ENCODE results near the gene ARFGEF3.
"Not testable (repeated sequence)": the region's sequence is repeated elsewhere in the genome, so short reads cannot be mapped to it uniquely, and the experiment has no call there.

ARFGEF3 gene

DNA sequence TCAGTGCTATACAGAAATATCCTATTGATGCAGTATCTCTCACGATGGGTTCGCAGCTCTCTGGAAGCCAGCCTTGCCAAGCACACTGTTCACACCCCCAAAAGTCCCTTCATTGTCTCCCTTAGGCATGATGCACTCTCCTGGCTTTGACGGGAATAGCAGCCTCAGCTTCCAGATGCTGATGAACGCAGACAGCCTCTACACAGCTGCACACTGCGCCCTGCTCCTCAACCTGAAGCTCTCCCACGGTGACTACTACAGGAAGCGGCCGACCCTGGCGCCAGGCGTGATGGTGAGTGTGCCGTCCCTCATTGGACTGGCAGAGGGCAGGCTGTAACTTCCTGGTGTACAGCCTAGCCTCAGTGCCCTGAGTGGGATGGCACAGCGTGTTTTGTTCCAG lies 116.6 kb downstream of the ARFGEF3 start:
- DNase-seq, result no peak

DNA sequence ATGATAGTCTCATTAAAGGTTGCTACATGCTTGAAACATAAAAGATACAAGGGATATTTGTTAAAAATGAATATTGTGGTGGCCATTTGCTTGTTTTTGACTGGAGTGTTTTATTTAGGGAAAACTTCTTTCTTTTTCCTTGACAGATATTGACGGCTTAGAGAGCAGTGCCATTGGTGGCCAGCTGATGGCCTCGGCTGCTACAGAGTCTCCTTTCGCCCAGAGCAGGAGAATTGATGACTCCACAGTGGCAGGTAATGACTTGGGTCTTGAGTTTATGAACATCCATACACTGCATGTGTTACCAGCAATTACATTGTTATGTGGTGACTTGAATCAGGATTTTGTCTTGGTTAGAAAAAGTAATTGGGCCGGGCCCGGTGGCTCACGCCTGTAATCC lies 124.1 kb downstream of the ARFGEF3 start:
- no peak for DNase-seq

DNA sequence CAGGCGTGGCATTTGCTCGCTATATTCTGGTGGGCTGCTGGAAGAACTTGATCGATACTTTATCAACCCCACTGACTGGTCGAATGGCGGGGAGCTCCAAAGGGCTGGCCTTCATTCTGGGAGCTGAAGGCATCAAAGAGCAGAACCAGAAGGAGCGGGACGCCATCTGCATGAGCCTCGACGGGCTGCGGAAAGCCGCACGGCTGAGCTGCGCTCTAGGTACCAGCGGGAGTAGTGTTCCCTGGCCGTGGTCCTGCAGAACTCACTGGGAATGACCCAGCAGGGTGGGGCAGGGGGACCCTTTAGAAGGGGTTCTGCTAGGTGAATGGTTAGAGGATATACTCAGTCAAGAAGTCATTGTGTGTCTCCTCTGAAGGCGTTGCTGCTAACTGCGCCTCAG lies 125.0 kb downstream of the ARFGEF3 start:
- DNase-seq, result no peak

DNA sequence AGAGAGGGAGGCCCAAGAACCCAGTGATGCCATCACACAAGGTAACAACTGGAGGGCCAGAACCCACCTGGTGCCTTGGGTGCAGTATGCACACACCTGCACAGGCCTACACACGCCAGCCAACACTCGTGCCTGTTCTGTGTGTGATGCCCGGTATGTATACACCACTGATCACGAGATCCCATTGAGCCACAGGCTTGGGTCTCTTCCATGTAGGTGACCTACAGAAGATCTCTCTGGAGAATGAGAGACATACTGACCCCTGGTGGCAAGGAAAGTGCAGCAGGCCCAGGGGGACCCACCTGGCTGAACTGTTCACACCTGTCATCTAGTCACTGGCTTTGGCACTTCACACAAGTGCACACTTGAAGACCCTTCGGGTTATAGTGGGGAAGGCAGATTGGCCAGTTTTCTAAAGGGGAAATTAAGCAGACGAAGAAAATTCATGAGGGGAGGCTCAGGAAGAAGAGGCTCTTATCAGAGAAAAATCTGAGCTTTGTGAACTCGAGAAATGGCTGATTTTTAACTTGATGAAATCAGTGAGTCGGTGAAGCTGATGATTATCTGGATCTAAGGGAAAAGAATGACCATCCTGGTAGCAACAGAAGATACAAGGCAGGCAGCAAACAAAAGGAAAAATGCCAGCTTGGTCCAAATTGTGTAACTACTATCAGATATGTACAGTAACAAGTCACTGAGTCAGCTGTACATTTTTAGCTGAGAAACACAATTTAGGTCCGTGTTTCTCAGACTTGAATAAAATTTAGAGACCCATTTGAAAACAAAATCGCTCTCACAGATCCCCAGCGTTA lies 125.6 kb downstream of the ARFGEF3 start:
- peak; percentile 52 for DNase-seq

DNA sequence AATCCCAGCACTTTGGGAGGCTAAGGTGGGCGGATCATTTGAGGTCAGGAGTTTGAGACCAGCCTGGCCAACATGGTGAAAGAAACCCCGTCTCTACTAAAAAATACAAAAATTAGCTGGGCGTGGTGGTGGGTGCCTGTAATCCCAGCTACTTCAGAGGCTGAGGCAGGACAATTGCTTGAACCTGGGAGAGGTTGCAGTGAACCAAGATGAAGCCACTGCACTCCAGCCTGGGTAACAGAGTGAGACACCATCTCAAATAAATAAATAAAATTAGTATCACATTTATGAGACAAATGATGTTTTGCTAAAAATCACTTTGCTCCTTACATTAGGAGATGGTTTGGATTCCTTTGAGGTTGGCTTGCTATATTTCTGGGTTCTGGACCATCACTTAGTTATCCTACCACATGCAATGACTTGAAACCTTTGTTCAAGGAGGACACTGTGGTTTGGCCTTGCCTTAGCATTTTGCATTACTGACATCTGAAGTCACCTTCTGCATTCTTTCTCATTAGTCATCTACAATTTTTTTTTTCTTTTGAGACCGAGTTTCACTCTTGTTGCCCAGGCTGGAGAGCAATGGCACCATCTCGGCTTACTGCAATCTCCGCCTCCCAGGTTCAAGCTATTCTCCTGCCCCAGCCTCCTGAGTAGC lies 126.8 kb downstream of the ARFGEF3 start:
- DNase-seq, result not testable (repeated sequence)

DNA sequence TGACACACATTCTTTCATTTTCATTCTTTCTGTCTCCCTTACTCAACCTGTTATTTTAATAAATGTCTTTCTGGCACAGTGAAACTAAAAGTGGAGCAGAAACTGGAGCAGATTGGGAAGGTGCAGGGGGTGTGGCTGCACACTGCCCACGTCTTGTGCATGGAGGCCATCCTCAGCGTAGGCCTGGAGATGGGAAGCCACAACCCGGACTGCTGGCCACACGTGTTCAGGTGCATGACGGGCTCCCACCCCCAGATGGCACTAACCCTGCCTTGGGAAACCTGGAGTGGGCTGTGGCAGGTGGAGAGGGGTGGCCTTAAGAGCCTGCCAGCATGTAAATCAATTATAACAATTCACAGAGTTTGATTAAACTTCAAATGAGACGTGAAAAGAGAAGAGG lies 128.0 kb downstream of the ARFGEF3 start:
- DNase-seq, result no peak

DNA sequence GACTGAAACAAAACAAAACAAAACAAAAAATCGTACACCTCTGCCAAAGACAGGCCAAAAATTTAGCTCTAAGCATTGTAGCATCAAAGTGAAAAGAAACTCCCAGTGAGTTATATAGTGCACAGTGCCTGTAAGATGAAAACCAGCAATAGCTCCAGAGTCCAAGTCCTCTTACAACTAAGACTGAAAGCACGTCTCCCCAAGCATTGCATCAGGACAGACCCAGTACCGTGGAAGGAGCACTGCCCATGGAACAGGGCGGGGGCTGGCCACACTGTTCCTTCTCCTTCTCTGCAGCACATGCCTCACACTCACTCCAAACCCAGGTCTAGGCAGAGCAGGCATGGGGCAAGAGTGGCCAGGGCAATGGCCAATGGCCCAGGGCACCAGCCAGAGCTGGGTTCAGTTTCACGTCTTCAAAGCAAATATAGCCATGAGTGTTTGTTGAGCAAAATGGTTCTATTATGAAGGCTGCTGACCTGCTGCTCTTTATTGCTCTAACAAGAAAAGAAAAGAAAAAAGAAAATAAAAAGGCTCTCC lies 128.8 kb downstream of the ARFGEF3 start:
- no peak for DNase-seq

DNA sequence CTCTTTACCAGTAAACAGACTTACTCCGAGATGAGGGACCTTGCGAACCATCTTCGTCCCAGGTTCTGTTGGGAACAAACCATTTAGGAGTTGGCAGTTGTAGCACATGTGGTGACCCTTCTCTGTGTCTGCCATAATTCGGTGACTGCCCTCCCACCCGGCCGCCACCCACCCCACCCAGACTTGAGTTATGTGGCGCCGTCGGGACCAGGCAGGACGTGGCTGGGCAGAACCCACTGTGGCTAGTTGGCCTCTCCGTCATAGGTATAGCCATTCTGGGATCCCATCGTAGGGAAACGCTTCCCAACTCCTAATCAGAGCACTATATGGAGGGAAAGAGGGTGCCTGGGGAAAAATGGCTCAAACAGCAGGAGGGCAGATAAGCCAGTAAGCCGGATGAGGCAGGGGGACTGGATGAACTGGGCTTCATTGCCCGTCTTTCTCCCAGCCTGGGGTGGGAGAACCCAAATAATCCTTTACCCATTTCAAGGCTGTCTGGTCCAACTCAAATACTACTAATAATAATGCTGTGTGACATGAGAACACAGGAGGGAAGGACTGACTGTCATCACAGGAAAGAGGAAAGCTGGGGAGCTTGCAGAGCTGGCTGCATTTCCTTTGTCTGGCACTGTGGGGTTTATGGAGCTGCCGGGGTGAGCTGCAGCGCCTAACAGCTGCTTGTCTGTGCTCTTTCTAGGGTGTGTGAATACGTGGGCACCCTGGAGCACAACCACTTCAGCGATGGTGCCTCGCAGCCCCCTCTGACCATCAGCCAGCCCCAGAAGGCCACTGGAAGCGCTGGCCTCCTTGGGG lies 129.5 kb downstream of the ARFGEF3 start:
- DNase-seq, result no peak

DNA sequence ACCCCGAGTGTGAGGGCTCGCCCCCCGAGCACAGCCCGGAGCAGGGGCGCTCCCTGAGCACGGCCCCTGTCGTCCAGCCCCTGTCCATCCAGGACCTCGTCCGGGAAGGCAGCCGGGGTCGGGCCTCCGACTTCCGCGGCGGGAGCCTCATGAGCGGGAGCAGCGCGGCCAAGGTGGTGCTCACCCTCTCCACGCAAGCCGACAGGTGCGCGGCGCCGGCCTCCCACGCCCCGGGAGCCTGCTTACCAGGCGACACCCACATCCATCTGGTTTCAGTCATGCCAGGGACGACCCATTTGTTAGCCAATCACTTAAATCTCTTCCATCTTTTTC lies 130.1 kb downstream of the ARFGEF3 start:
- DNase-seq, result no peak

DNA sequence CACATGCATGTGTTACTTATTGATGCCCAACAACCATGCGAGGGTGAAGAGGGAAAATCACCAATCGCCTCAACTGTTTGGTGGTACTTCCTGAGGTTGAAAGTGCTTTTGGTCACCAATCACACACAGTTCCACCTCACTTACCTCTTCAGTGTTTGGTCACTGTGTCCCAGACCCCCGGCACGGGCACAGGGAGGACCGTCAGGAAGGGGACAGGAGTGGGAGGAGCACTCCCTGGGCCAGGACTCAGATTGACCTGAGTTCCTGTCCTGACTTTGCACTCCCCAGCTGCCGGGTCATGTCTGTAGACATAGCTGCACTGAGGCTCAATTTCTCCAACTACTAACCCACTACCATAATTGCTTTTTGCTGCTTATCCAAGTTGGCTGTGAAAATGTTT lies 130.7 kb downstream of the ARFGEF3 start:
- no peak for DNase-seq

DNA sequence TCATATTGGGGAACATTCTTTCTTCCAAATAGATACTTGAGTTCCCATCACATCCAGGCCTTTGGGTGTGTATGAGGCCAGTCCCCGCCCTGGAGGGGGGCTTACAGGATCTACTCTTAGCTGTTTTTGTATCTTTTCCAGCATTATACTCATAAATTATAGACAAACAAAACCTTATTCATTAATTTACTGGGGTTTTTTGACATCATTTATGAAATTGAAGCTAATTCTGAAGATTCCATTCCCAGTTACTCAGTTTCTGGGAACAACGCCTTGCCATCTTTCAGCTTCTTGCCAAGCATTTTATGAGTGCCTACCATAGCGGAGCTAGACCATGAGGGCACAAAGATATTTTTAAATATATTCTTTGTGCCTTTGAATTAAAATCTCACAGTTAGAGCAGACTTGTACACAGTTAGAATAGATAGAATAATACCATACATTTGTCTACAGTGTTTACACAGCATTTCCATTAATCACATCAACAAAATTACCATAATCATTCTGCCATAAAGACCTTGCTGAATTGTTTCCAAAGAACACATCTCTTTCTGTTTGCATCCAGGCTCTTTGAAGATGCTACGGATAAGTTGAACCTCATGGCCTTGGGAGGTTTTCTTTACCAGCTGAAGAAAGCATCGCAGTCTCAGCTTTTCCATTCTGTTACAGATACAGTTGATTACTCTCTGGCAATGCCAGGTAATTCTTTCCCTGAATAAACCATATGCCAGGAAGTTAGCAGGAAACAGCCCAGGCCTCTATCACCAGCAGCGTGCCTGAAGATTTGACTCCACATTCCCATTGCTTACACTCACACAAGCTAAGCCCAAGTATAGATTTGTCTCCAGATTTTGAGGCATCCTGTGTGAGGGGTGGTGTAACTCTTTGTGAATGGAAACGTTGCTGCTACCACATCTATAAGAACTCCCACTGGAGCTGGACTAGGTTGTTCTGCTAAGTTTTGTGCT lies 132.0 kb downstream of the ARFGEF3 start:
- no peak for DNase-seq

DNA sequence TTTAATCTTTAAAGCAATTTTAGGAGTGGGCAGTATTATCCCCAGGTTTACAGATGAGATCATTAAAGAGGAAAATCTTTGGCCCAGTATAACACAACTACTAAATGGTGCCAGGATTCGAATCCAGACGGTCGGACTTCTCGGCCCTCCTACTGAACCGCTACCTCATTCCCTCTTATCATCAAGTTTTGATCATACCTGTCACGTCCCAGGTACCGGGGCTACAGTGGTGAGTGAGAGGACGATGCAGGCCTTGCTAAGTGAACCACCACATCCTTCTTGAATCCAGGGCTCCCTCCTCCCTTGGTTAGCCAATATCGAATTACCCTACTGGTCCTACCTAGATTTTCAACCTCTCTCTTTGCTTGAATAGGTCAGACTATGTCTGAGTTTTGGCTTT lies 134.6 kb downstream of the ARFGEF3 start:
- DNase-seq, result no peak

DNA sequence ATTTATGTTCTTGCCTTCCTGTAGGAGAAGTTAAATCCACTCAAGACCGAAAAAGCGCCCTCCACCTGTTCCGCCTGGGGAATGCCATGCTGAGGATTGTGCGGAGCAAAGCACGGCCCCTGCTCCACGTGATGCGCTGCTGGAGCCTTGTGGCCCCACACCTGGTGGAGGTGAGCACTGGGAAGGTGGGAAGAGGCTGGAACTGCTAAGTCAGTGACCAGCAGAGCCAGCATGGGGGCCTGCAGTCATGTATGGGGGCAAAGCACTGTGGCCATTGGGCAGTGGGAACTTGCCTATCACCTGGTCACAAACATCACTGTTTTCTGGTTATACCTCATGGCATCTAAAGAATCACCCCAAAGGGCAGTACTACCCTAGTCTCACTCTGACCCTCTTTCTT lies 135.0 kb downstream of the ARFGEF3 start:
- no peak for DNase-seq

DNA sequence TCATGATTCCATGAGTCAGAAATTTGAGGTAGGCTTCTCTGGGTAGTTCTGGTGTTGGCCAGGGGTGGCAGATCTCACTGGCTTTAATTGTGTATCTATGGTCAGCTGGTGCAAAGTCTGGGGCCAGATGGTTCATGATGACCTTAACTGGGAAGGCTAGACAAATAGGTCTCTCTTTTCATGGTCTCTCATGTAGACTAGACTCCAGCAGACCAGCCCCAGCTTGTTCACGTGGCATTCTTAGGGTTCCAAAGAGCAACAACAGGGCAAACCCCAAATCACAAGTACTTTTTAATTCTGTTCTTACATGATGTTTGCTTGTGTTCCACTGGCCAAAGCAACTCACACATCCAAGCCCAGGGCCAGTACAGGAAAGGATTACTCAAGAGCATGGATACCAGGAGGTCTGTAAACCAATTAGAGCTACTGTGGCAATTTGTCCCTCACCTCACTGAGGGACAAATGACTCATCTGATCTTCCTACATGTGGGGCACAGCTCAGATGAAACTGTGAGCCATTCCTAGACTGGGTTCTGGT lies 136.1 kb downstream of the ARFGEF3 start:
- DNase-seq, result no peak

DNA sequence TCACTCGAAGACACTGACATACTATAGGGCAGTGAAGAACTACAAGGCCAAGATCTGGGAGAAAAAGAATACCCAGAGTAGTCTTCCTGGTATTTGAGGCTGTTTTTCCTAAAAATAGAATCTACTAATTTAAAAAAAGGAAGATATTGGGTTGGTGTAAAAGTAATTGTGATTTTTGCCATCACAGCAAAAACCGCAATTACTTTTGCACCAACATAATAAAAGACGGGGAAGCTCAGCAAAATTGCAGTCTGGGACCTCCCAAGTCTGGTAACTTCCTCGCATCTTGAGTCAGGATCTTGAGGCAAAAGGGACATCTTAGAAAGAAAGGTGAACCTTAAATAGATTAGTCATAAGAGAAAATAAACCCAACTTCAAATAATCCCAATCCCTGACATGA lies 138.7 kb downstream of the ARFGEF3 start:
- DNase-seq, result no peak

DNA sequence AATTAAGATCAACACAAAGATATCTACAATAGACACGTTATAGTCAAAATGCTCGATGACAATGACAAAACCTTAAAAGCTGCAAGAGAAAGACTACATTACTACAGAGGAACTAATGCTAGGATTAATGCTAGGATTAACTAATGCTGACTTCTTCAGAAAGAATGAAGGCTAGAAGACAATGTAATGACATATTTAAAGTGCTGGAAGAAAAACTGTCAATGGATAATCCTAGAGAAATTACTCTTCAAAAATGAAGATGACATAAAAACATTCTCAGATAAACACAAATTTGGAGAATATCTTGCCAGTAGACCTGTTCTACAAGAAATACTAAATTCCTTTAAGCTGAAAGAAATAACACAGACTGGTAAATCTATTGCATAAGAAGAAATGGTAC lies 140.8 kb downstream of the ARFGEF3 start:
- DNase-seq, result no peak

DNA sequence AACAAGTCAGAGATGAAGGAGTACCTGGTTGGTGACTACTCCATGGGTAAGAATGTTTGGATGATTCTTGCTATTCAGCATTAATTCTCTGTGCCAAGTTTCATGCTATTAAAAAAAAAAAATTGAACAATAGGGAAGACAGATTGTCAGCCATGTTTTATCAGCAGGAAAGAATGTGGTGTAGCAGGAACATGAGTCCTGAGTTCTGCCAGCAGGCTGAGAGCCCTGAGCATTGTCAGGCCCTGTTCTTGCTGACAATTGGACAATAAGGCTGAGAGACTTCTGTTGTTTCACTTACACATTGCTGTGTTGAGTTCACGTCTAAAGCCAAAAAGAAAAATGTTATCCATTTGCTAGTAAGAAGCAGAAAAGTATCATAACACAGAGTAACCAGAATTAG lies 145.6 kb downstream of the ARFGEF3 start:
- DNase-seq, result no peak

DNA sequence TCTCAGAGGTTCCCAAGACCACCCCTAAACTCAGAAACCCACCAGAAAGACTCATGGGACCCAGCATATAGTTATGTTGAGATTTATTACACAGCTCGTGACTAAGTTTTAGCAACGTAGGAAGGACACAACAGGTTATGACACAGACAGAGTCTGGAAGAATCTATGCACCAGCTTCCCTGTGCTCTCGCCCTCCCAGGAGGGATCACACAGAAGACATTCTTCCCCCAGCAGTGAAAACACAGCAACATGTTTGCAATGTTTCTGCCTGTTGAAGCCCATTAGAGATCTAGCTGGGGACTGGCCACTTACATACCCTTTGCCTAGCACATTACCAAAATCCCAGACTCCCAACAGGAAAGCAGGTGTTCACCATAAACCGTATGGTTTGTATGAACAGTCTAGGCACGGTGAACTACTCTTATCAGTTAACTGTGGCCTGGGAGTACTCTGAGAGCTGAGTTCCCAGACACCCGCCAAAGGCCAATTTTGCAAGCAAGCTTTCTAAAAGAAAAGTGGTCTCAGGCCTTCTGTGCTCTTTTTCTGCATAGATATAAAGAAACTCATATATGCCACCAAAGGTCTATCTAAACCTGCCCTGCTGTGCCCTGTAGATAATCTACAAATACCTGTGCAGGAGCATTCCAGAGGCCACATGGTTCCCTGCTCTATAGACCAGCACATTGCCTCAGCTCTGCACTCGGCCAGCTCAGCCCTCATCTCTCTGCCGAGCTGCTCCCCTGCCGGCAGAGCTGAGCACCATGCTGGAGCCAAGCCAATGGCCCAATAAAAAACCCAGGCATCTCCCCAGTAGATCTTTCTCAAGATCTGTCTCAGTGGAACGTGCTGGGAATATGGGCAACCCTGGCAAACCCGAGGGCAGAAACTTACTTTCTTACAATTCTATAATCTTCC lies 146.3 kb downstream of the ARFGEF3 start:
- DNase-seq, result no peak

DNA sequence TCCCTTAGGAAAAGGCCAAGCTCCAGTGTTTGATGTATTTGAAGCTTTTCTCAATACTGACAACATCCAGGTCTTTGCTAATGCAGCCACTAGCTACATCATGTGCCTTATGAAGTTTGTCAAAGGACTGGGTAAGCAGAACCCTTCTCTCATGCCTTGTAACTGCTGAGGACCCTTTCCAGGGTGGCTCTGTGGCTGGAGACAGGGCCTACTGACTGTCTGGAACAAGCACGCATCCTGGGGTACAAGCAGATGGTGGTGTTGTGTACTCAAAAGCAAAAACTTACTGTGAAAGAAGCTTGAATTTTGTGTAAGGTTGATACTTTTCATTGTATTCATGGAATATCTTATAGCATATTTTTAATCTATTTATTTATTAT lies 147.0 kb downstream of the ARFGEF3 start:
- no peak for DNase-seq

DNA sequence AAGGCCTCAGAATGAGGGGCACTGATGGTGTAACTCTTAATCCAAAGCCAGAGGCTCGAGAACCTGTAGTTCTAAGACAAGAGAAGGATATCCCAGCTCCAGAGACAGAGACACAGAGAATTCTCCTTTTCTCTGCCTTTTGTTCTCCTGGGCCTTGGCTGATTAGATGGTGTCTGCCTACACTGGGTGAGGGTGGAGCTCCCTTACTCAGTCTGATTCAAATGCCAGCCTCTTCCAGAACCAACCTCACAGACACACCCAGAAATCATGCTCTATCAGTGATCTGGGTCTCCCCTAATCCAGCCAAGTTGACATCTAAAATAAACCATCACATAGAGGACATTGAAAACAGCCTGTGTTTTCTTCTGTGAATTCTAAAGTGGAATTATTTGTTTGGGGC lies 148.0 kb downstream of the ARFGEF3 start:
- peak; percentile 5 for DNase-seq

DNA sequence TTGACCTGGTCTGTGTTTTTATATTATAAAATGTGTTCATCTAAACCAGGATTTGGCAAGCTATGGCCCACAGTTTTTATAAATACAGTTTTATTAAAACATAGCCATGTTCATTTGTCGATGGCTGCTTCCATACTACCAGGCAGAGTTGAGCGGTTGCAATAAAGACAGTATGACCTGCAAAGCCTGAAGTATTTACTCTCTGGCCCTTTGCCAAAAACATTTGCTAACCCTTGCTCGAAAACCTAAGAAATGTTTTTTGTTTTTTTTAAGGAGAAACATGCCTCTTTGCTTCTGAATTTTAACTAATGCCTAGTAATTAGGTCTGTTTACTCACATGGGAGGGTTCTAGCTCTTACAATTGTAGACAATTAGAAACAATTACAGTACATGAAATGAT lies 148.6 kb downstream of the ARFGEF3 start:
- no peak for DNase-seq
